K562 (cell line): ENCODE data around the gene MMP27. TPM values are rescaled to one million over a fixed set of nuclear protein-coding genes. Genes with fewer than 3 reads are reported as not detected.
A peak's percentile ranks its signal among the peaks of the same experiment; 100 is the strongest.

Experiments used
- BHLHE40 ChIP-seq: IDR thresholded peaks from 2 replicates; pipeline ENCODE4 v1.6.1; 2011; ENCODE audit warnings: low read length, improper control_type of control experiment
- ELF4 ChIP-seq: fragments of 450-650 bp; formaldehyde crosslinking; IDR thresholded peaks from 2 replicates; pipeline ENCODE4 v1.4.0; 2022; ENCODE audit warnings: missing genetic modification characterization
- FOXP1 ChIP-seq: sonication (generic); formaldehyde crosslinking; IDR thresholded peaks from 2 replicates; pipeline ENCODE4 v1.8.0; 2022; ENCODE audit warnings: mild to moderate bottlenecking, missing genetic modification reagents
- GTF2F1 ChIP-seq: IDR thresholded peaks from 2 replicates; pipeline ENCODE4 v1.6.1; 2011; ENCODE audit warnings: low read depth, low read length, improper control_type of control experiment
- KDM2B ChIP-seq: fragments of 250-450 bp; sonication (Bioruptor Pico); IDR thresholded peaks from 2 replicates; pipeline ENCODE4 v1.8.0; 2021; ENCODE audit warnings: mild to moderate bottlenecking, moderate library complexity
- NFRKB ChIP-seq: fragments of 450-650 bp; IDR thresholded peaks from 2 replicates; pipeline ENCODE4 v1.6.1; 2016; ENCODE audit warnings: low read depth
- POLR2B ChIP-seq: fragments of 450-650 bp; IDR thresholded peaks from 2 replicates; pipeline ENCODE4 v1.6.1; 2018; ENCODE audit warnings: low read depth; ENCODE audit not compliant: partially characterized antibody
- SMAD4 ChIP-seq: fragments of 250-450 bp; sonication (Bioruptor Pico); conservative IDR thresholded peaks from 2 replicates; pipeline ENCODE4 v1.8.0; 2021; ENCODE audit warnings: inconsistent platforms, mild to moderate bottlenecking, moderate library complexity
- SRF ChIP-seq, 2 experiments: fragments of 250-450, 450-650 bp in 1 of 2; sonication (Bioruptor Pico) in 1 of 2; sonication (generic) in 1 of 2; formaldehyde crosslinking; IDR thresholded peaks; 2 replicates each; pipeline versions ENCODE4 v1.5.0 to v1.5.1; 2020 to 2022; ENCODE audit warnings: mild to moderate bottlenecking in 1 of 2, missing genetic modification reagents in 1 of 2
- SRSF7 ChIP-seq: fragments of 200-400 bp; formaldehyde crosslinking; optimal IDR thresholded peaks from 2 replicates; pipeline ENCODE3; 2017; ENCODE audit warnings: mild to moderate bottlenecking, low read depth, low read length
- THRAP3 ChIP-seq: fragments of 450-650 bp; IDR thresholded peaks from 2 replicates; pipeline ENCODE4 v1.6.1; 2016; ENCODE audit warnings: mild to moderate bottlenecking, inconsistent platforms, borderline replicate concordance
- ZNF133 ChIP-seq: fragments of 250-450 bp; sonication (Bioruptor Pico); IDR thresholded peaks from 2 replicates; pipeline ENCODE4 v1.4.0; 2020; ENCODE audit warnings: mild to moderate bottlenecking
- ZNF41 ChIP-seq: fragments of 250-450 bp; sonication (Bioruptor Pico); conservative IDR thresholded peaks from 2 replicates; pipeline ENCODE4 v1.4.0; 2020; ENCODE audit warnings: mild to moderate bottlenecking
- polyA plus RNA-seq, 8 experiments: library from polyadenylated mRNA; depleted of rRNA in 4 of 8; stranded (reverse) in 5 of 8; unstranded in 3 of 8; fragments of >200 nt; fragmentation: Nextera tagmentation in 2 of 8; fragmentation: Illumina TruSeq in 1 of 8; extraction: Ambion mirVana in 2 of 8; extraction: Trizol in 1 of 8; gene quantifications; 2 replicates each; pipeline versions ENCODE4 v1.2.1 to v1.2.3, GENCODE V29; 2011 to 2014; ENCODE audit warnings: inconsistent platforms in 1 of 8, missing spikeins in 1 of 8
- total RNA-seq, 7 experiments: library from RNA; depleted of rRNA in 6 of 7; stranded (reverse); fragments of >200 nt in 6 of 7; fragmentation: Illumina TruSeq in 2 of 7; extraction: Trizol in 2 of 7; gene quantifications; 2 replicates each; pipeline versions ENCODE4 v1.2.1 to v1.2.3, GENCODE V29; 2011 to 2021; ENCODE audit warnings: low replicate concordance in 1 of 7
- TF ChIP-seq, protein P1 (sequence below): fragments of 450-650 bp; formaldehyde crosslinking; IDR thresholded peaks from 2 replicates; pipeline ENCODE4 v1.4.0; 2022; ENCODE audit warnings: mild to moderate bottlenecking, moderate library complexity
- TF ChIP-seq, protein P2 (sequence below): fragments of 450-650 bp; conservative IDR thresholded peaks from 2 replicates; pipeline ENCODE4 v1.6.1; 2016; ENCODE audit warnings: missing genetic modification characterization, low read depth, mild to moderate bottlenecking, control low read depth, missing compliant biosample characterization
- TF ChIP-seq, protein P3 (sequence below): fragments of 250-450 bp; sonication (Bioruptor Pico); IDR thresholded peaks from 2 replicates; pipeline ENCODE4 v1.8.0; 2021; ENCODE audit warnings: borderline replicate concordance, mild to moderate bottlenecking, moderate library complexity; ENCODE audit not compliant: poor library complexity, severe bottlenecking
- TF ChIP-seq, protein P4 (sequence below): fragments of 450-650 bp; formaldehyde crosslinking; IDR thresholded peaks from 2 replicates; pipeline ENCODE4 v1.4.0; 2020; ENCODE audit warnings: mild to moderate bottlenecking, moderate library complexity
- TF ChIP-seq, protein P5 (sequence below): fragments of 450-650 bp; formaldehyde crosslinking; IDR thresholded peaks from 2 replicates; pipeline ENCODE4 v1.4.0; 2020; ENCODE audit warnings: mild to moderate bottlenecking
- TF ChIP-seq, protein P6 (sequence below): fragments of 250-450 bp; sonication (Bioruptor Pico); IDR thresholded peaks from 2 replicates; pipeline ENCODE4 v1.4.0; 2020; ENCODE audit warnings: borderline replicate concordance
- TF ChIP-seq, protein P7 (sequence below): fragments of 450-650 bp; formaldehyde crosslinking; conservative IDR thresholded peaks from 2 replicates; pipeline ENCODE4 v1.4.0; 2022; ENCODE audit warnings: mild to moderate bottlenecking, missing genetic modification characterization

The MMP27 gene
- total and polyA plus RNA-seq, 9 of the 15 experiments (the other 6 are each of a cell fraction or from before 2014, with no cell fraction given), result not detected

DNA sequence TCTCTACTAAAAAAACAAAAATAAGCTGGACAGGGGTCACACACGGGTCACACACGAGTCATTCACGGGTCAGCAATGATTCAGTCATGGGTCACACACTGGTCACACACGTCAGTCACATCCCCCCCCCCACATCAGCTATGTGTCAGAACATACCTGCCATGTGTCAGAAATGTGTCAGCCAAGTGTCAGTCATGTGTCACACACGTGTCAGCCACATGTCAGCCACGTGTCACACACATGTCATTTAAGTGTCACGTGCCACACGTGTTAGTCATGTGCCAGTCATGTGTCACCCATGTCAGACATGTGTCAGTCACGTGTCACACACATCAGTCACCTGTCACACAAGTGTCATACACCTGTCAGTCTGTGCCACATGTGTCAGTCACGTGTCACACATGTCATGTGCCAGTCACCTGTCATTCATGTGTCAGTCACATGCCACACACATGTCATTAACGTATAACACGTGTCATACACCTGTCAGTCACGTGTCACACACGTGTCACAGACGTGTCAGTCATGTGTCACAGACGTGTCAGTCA lies 51.8 kb downstream of the MMP27 start (continued):
- TF ChIP-seq, protein P1, sequence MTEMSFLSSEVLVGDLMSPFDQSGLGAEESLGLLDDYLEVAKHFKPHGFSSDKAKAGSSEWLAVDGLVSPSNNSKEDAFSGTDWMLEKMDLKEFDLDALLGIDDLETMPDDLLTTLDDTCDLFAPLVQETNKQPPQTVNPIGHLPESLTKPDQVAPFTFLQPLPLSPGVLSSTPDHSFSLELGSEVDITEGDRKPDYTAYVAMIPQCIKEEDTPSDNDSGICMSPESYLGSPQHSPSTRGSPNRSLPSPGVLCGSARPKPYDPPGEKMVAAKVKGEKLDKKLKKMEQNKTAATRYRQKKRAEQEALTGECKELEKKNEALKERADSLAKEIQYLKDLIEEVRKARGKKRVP (CRISPR knock-in tag), result no peak
- TF ChIP-seq POLR2B, result no peak
- TF ChIP-seq NFRKB, result no peak
- TF ChIP-seq ZNF41 (CRISPR knock-in tag), result no peak
- TF ChIP-seq, protein P2, sequence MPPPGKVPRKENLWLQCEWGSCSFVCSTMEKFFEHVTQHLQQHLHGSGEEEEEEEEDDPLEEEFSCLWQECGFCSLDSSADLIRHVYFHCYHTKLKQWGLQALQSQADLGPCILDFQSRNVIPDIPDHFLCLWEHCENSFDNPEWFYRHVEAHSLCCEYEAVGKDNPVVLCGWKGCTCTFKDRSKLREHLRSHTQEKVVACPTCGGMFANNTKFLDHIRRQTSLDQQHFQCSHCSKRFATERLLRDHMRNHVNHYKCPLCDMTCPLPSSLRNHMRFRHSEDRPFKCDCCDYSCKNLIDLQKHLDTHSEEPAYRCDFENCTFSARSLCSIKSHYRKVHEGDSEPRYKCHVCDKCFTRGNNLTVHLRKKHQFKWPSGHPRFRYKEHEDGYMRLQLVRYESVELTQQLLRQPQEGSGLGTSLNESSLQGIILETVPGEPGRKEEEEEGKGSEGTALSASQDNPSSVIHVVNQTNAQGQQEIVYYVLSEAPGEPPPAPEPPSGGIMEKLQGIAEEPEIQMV (tag), result no peak
- TF ChIP-seq ELF4 (CRISPR knock-in tag), result no peak
- TF ChIP-seq, protein P3, sequence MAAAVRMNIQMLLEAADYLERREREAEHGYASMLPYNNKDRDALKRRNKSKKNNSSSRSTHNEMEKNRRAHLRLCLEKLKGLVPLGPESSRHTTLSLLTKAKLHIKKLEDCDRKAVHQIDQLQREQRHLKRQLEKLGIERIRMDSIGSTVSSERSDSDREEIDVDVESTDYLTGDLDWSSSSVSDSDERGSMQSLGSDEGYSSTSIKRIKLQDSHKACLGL (CRISPR knock-in tag), result no peak
- TF ChIP-seq, protein P4, sequence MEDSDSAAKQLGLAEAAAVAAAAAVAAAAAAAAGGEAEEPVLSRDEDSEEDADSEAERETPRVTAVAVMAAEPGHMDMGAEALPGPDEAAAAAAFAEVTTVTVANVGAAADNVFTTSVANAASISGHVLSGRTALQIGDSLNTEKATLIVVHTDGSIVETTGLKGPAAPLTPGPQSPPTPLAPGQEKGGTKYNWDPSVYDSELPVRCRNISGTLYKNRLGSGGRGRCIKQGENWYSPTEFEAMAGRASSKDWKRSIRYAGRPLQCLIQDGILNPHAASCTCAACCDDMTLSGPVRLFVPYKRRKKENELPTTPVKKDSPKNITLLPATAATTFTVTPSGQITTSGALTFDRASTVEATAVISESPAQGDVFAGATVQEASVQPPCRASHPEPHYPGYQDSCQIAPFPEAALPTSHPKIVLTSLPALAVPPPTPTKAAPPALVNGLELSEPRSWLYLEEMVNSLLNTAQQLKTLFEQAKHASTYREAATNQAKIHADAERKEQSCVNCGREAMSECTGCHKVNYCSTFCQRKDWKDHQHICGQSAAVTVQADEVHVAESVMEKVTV (CRISPR knock-in tag), result no peak
- TF ChIP-seq, protein P5, sequence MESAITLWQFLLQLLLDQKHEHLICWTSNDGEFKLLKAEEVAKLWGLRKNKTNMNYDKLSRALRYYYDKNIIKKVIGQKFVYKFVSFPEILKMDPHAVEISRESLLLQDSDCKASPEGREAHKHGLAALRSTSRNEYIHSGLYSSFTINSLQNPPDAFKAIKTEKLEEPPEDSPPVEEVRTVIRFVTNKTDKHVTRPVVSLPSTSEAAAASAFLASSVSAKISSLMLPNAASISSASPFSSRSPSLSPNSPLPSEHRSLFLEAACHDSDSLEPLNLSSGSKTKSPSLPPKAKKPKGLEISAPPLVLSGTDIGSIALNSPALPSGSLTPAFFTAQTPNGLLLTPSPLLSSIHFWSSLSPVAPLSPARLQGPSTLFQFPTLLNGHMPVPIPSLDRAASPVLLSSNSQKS, result no peak
- TF ChIP-seq FOXP1, result peak; percentile 98
- TF ChIP-seq, protein P6, sequence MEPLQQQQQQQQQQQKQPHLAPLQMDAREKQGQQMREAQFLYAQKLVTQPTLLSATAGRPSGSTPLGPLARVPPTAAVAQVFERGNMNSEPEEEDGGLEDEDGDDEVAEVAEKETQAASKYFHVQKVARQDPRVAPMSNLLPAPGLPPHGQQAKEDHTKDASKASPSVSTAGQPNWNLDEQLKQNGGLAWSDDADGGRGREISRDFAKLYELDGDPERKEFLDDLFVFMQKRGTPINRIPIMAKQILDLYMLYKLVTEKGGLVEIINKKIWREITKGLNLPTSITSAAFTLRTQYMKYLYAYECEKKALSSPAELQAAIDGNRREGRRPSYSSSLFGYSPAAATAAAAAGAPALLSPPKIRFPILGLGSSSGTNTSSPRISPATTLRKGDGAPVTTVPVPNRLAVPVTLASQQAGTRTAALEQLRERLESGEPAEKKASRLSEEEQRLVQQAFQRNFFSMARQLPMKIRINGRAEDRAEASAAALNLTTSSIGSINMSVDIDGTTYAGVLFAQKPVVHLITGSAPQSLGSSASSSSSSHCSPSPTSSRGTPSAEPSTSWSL (CRISPR knock-in tag), result no peak
- TF ChIP-seq, protein P7, sequence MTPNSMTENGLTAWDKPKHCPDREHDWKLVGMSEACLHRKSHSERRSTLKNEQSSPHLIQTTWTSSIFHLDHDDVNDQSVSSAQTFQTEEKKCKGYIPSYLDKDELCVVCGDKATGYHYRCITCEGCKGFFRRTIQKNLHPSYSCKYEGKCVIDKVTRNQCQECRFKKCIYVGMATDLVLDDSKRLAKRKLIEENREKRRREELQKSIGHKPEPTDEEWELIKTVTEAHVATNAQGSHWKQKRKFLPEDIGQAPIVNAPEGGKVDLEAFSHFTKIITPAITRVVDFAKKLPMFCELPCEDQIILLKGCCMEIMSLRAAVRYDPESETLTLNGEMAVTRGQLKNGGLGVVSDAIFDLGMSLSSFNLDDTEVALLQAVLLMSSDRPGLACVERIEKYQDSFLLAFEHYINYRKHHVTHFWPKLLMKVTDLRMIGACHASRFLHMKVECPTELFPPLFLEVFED (CRISPR knock-in tag), result no peak
- no peak for TF ChIP-seq SMAD4 (CRISPR knock-in tag)
- TF ChIP-seq SRF (CRISPR knock-in tag; IDR thresholded peaks at IDR 0.05), result no peak
- TF ChIP-seq ZNF133, result no peak
- TF ChIP-seq THRAP3, result no peak
- no peak for TF ChIP-seq KDM2B
- no peak for TF ChIP-seq GTF2F1
- peak; percentile 89 for TF ChIP-seq BHLHE40
- TF ChIP-seq SRSF7, result no peak
